GM12874 (cell line): Measurements from ENCODE around the gene LRMDA.

ENCODE experiments used
- TF ChIP-seq, protein P1 (sequence below): IDR thresholded peaks from 2 replicates; pipeline ENCODE4 v1.5.1; 2011; ENCODE audit warnings: low read depth, mild to moderate bottlenecking, control low read depth, low read length, moderate library complexity; ENCODE audit not compliant: insufficient read depth

LRMDA gene

DNA sequence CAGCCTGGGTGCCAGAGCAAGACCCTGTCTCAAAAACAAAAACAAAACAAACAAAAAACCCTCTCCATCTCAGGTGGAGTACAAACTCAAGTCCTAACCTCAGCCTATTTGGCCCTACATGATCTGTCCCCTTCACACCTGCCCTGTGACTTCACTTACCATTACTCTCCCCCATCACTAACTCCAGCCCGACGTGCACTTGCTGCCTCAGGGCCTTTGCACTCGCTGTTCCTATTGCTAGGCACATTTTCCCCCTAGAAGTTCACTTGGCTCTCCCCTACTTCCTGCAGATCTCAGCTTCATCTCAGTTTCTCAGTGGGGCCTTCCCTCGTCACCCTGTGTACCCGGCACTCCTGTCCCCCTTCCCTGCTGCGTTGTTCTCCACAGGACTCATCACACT is 8.5 kb upstream of the LRMDA start:
- TF ChIP-seq, protein P1, sequence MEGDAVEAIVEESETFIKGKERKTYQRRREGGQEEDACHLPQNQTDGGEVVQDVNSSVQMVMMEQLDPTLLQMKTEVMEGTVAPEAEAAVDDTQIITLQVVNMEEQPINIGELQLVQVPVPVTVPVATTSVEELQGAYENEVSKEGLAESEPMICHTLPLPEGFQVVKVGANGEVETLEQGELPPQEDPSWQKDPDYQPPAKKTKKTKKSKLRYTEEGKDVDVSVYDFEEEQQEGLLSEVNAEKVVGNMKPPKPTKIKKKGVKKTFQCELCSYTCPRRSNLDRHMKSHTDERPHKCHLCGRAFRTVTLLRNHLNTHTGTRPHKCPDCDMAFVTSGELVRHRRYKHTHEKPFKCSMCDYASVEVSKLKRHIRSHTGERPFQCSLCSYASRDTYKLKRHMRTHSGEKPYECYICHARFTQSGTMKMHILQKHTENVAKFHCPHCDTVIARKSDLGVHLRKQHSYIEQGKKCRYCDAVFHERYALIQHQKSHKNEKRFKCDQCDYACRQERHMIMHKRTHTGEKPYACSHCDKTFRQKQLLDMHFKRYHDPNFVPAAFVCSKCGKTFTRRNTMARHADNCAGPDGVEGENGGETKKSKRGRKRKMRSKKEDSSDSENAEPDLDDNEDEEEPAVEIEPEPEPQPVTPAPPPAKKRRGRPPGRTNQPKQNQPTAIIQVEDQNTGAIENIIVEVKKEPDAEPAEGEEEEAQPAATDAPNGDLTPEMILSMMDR = no peak

DNA sequence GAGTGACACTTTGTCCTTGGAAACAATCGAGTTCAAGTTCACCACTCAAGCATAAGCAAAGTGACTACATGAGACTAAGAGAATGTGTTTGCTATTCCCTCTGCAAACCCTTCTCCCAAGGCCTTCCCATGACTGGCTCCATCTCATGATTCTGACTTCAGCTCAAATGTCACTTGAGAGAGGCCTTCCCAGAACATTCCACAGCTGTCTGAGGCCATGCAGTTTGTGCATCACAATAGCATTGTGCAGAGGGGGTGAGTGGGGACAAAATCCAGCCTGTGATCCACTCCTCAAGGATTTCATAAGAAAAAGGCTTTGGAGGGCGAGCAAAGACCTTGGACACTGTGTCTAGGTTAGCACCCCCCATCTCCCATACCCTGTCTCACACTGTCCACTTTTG is 6.9 kb upstream of the LRMDA start:
- TF ChIP-seq, protein P1 = no peak

DNA sequence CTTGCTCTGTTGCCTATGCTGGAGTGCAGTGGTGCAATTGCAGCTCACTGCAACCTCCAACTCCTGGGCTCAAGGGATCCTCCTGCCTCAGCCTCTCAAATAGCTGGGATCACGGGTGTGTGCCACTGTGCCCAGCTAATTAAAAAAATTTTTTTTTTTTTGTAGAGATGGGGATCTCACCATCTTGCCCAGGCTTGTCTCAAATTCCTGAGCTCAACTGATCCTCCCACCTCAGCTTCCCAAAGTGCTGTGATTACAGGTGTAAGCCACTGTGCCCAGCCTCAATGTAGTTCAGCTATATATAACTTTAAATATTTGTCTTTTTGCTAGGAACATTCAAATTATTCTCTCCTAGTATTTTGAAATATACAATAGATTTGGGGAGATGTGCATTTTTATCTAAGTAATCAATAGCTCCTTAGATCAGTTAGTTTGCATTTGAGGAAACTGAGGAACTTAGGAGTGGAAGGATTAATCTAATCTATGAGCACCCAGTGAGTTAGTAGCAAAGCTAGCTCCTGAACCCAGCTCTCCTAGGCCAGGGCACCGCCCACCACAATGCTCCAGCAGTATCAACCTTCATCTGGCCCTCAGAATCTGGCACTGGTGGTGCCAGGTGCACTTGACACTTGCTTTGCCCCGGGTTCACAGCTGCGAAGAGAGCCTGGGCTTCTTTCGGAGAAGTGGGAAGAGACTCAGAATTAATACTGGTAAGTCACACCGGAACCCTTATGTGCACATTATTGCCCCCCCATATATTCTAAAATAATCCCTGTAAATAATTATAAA is 5.9 kb upstream of the LRMDA start:
- TF ChIP-seq, protein P1 = no peak

DNA sequence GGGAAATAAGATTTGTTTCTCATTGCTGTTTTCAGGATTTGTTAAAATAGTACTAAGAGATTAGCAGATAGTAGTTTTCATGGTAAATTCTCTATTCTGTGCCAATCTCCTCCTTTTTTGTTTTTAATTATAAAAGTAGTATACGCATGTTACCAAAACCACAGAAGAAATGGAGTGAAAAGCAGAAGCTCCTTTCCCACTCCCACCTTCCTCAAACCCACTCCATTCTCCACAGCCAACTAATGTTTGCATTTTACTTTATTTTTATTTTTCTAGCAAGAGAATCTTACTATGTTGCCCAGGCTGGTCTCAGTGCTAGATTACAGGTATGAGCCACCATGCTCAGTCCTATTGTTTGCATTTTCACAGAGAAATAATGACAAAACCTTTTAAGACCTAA is 4.5 kb upstream of the LRMDA start:
- TF ChIP-seq, protein P1 = no peak

DNA sequence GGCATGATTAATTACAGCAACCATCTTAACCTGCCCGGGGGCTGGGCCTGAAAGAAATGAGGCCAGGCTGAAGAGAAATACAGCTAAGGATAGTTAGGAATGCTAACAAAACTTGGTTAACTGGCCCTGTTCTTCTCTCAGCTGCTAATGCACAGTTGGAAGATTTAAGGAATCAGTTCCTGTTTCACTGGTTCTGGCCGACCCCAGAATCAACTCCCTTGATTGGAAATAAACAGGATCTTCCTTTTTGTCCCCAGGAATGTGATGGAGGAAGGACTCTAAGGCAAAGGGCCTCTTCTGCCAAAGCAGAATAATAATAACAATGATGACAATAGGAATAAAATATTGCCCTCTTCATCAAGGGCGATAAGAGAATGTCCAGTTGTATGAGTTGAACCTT is 3.5 kb upstream of the LRMDA start:
- TF ChIP-seq, protein P1 = no peak

DNA sequence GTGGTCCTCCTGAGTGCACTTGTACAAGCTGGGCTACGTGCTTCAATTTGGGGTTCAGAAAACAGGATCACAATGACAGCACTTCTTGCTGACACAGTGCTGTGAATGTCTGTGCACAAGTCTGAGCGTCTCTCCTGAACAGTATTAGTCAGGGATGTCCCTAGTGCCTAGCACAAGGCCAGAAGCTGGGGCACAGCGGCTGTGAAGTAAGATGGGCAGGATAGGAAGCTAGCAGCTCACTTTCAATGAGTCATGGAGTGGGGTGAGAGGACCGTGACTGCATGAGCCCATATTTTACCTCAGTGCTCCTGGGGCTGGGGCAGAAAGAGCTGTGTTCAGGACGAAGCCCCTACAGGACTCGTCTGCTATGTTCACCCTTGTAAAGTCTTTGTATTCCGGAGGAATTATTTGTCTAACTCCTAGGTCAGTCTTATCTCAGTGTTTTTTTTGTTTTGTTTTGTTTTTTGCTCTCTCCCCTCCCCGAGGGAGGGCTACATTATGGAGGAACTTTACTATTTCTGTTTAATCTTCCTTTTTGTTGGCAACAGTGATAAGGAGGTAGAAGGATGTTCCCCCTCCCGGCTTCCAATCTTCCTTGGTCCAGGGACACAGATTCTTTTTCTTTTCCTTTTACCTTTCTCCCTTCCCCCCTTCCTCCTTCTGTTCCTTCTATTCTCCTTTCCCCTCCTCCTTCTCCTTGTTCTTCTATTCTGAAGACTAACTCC is 2.8 kb upstream of the LRMDA start:
- TF ChIP-seq, protein P1 = no peak

DNA sequence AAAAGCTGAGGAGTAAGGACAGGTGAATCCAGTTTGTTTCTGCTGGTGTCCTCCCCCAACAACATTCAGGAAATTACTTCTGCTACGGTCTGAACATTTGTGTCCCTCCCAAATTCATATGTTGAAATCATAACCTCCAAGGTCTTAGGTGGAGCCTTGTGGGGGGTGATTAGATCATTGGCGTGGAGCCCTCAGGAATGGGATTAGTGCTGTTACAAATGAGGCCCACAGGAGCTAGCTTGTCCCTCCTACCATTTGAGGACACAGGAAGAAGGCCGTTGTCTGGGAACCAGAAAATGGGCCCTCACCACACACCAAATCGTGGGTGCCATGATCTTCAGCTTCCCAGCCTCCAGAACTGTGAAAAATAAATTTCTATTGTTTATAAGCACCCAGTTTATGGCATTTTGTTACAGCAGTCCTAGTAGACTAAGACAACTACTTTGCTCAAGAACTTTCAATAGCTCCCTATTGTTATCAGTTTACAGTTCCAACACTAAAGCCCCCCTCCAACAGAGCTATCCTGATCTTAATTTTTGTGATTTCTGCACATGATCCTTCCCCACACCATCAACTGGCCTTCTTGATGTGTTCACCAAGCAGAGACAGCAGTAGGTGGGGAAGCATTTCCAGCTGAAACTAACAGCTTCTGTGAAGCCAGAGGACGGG is 2.1 kb upstream of the LRMDA start:
- TF ChIP-seq, protein P1 = no peak
